LNCAP (cell line): Measurements from ENCODE around the gene SGPL1.

Experiments used
- TF ChIP-seq, protein P1 (sequence below): fragments of 450-650 bp; IDR thresholded peaks from 2 replicates; pipeline ENCODE4 v1.5.1; 2017; ENCODE audit warnings: mild to moderate bottlenecking

SGPL1 gene

DNA sequence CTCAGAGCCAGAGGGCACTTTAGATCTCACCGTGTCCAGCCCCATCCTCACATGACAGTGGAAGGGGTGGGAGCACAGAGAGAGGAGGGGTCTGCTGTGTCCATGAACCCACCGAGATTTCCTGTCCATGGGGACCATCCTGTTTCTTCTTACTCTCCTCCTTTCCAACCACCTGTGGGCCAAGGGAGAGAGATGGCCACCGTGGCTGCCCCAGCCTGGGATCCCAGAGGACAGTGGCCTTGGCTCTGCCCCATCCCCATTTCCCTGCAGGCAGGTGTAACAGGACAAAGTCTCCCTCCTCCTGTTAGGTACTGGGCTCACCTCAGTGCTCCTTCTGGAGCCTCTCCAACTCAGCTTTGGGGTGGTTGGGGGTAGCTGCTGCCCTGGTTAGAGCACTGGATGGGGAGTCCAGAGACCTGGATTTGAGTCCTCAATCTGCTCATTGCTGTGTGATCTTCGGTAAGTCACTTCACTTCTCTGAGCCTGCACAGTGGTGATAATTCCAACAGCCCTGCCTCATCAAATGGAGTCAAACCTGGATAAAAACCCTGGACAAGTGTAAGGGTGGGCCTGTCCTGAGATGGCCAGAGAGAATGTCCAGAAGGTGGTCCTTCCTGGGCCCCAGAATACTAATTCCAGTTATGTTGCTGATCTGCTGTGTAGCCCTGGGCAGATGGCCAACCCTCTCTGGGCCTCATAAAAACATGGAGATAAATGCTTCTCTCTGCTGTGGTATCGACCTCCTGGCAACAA is 90.5 kb downstream of the SGPL1 start:
- TF ChIP-seq, protein P1, sequence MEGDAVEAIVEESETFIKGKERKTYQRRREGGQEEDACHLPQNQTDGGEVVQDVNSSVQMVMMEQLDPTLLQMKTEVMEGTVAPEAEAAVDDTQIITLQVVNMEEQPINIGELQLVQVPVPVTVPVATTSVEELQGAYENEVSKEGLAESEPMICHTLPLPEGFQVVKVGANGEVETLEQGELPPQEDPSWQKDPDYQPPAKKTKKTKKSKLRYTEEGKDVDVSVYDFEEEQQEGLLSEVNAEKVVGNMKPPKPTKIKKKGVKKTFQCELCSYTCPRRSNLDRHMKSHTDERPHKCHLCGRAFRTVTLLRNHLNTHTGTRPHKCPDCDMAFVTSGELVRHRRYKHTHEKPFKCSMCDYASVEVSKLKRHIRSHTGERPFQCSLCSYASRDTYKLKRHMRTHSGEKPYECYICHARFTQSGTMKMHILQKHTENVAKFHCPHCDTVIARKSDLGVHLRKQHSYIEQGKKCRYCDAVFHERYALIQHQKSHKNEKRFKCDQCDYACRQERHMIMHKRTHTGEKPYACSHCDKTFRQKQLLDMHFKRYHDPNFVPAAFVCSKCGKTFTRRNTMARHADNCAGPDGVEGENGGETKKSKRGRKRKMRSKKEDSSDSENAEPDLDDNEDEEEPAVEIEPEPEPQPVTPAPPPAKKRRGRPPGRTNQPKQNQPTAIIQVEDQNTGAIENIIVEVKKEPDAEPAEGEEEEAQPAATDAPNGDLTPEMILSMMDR, result no peak

DNA sequence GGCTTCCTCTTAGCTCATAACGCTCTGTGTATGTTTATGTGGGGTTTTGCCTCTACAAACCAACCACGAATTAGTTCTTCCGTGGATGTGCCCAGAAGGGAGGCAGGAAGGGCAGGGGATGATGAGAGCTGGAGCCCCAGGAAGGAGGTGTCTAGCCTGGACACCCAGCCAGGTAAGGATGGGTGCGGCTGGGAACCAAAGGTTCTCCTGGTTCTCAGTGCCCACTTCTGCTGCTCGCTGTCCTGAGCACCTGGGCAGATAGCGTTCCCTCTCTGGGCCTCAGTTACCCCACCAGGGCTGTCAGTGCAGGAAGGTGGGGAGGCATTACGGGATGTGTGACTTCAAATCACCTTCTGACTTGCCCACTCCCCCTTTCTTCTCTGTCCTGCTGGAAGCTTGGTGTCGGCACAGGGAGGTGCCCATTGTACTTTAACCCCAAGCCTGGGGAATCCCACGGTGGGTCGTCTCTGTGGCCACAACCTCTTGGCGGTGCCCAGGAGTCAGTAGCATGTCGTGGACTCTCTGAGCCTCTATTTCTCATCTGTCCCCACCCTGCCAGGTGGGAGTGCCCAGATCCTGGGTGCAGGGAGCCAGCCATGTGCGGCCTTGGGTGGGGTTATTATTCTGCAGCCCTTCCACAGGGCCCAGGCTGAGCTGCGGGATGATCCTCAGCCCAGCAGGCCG is 91.3 kb downstream of the SGPL1 start:
- TF ChIP-seq, protein P1, result no peak

DNA sequence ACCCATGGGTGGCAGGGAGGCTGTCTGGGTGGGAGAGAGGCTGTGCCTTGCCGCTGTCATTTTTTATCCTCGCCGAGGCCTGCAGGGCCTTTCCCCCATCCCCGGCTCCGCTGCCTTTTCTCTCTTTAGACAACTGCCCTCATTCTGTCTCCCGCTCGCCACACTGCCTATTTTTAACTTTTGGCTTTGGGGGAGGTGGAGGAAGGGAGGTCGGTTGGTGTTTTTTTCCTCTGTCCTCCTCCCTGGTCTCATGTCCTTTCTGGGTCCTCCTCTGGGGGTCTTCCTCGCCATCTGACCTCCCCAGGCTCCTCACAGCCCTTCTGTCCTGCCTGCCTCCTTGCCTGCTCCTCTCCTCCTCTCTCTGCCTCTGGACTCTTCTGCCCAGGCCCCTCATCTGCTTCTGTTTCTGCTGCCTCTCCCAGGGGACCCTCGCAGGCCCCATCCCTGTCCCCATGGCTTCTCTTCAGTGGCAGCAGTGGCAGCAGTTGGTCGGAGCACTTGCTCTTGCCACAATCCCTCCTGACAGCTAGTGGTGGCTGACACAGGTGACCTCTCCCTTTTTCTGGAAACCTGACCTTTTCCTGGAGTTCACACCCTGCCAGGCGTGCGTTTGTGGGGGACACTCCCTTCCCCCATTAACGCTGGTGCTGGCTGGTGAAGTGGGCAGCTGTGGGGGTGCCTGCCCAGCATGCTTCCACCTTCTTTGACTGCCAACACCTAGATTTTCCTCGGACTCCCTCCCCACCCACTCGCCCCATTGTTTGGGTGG is 92.1 kb downstream of the SGPL1 start:
- TF ChIP-seq, protein P1, result no peak

DNA sequence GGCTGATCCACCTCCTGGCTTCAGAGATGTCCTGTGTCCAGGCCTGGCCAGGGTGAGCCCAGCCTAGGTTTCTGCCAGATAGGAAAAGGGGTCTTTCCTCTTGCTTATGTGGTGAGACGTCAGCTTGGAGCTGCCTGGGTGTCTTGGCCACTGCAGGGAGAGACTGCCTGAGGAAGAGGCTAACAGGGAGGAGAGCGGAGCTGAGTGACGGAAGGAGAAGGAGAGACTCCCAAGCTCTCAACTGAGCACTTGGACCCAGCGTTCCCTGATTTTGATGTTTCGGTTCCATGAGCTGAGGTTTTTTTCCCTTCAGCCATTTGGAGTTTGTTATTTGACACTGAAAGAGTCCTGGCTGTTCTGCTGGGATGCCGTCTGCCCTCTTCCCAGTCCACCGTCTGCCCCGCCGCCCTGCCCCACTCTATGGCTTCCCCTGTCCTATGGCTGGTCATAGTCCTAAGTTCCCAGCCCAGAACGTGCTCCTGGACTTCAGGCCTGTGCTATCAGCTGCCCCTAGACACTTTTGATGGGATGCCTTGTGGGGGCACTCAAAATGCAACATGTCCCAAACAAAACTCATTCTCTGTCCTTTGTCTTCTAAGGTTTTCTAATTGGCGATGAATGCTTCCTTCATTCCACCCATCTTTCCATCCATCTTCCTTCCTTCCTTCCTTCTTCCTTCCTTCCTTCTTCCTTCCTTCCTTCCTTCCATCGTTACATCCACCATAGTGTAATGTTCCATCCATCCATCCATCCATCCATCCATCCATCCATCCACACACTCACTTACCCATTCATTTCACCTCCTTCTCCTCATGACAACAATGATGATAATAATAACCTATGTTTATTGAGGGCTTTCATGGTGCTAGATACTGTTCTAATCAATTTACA is 92.9 kb downstream of the SGPL1 start:
- TF ChIP-seq, protein P1, result no peak

DNA sequence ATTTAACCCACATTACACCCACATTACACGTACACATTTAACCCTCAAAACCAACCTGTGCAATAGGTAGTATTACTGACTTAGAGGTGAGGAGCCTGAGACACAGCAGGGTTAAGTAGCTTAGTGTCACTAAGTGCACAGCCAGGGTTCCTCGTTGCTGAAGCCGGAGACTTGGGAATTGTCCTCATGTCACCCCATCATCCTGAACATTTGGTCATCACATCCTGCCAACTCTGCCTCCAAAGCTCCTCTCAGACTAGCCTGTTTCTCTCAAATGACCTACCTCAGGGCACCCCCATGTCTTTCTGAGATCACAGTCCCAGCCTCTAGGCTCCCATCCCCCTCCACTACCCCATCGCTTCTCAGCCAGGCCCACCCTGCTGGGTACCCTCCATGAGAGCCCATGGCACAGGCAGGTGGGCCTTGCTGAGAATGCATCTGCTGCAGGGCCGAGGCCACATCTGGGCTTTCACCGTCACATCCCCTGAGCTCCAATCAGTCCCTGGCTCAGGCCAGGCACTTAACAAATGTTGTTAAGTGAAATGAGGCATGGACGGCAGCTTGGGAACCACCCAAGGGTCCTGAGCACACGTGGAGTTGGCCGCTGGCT is 93.7 kb downstream of the SGPL1 start:
- TF ChIP-seq, protein P1, result no peak

DNA sequence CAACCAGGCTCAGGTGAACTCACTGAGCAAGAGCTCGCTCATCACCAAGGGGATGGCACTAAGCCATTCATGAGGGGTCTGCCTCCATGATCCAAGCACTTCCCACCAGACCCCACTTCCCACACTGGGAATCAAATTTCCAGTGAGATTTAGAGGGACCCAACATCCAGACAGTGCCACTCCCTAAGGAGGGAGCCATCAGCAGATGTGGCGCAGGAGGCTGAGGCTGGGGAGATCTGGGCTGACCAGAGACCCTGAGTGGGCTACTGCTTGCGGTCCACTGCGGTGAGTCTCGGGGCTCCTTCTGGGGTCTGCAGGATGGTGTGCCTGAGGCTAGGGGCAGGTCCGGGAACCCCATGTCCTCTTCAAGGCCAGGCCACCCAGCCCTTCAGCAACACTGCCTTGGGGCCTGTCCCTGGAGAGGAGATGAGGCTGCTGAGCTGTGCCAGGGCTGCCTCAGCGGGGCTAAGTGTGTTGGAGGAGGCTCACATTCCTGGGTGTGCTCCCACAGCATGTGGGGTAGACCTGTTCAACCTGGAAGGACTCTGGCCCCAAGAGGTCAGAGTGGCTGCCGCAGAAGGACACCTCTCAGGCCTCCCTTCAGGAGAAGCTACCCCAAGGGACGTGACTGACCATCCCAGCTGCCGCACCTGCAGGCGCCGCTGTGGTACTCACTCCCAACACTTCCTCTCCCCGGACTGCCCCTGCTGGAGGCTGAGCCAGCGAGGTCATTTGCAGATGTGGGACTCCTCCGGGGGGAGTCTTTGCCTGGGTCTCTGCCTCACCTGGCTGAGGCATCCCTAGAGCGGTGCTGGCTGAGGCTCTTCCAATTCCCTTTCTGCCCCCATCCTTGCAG is 95.0 kb downstream of the SGPL1 start:
- TF ChIP-seq, protein P1, result no peak
